Activated CD4-positive, alpha-beta T cell treated with anti-CD3 and anti-CD28 coated beads, Interleukin-2, amount 50 U/mL, for 24 hours (primary cell): ENCODE measurements around the gene ECSCR.
"Not testable (repeated sequence)": the region's sequence is repeated elsewhere in the genome, so short reads cannot be mapped to it uniquely, and the experiment has no call there.

Experiments
- DNase-seq, 2 donors: peaks; one replicate each; pipeline ENCODE4 v3.0.0-alpha.2; 2020; ENCODE audit warnings: low read depth in 1 of 2, low spot score in 1 of 2

Gene ECSCR

DNA sequence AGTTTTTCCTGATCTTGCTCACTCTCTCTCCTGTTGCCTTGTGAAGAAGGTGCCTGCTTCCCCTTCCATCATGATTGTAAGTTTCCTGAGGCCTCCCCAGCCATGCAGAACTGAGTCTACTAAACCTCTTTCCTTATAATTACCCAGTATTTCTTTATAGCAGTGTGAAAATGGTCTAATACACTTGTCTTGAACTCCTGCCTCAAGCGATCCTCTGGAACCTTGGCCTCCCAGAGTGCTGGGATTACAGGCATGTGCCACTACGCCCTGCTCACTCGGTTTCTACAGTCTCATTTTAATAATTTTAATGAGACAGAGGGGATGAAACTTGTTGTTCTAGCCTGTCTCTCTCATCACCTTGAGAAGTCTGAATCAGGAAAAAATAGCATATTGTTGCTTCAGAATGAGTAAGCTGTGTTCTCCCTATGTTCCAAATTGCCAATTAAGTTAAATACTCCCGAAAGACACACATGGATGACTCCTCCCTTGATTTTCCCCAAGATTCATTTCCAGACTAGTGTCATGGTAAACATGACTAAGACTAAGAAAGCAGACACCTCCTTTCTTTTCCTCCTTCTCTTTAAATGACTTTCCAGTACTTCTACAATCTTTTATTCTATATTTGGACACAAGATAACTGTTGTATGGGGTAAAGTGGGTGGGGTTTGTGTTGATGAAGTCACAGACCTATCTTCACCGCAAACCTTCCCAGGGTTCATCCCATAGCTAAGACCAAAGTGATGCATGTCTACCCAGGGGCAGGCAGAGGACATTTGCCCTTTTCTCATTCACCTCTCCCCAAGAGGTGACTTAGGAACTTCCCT lies 15.4 kb downstream of the ECSCR start:
- DNase-seq = peak in 1 of 2 donors; percentile 48

DNA sequence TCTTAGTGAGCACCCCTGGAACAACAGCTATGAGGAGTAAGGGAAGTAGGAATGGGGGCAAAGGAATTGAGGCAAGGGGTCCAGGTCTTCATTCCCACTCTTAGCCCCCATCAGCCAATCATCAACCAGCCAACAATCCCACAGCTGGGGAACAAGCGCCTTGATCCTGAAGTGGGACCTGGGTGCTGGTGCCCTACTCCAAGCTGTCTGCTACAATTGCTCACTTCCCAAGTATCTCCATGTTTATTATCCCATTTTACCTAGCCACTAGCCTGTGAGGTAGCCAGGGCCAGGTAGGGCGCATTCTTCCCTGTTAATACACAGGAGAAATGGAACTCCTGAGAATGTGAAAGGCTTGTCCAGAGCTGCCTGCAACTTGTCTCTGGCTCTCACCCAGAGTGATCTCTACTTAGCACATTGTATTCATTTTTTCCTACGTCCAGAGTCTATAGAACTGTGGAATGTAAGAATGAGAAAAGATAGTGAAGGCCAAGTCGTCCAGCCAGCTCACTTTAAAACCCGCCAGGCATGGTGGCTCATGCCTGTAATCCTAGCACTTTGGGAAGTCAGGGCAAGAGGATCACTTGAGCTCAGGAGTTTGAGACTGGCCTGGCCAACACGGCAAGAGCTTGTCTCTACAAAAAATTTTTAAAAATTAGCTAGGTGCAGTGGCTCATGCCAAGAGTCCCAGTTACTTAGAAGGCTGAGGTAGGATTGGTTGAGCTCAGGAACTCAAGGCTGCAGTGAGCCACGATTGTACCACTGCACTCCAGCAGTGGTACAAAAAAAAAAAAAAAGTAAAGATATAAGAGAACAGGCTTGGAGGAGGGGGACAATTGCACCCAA lies 17.0 kb downstream of the ECSCR start:
- no peak for DNase-seq

DNA sequence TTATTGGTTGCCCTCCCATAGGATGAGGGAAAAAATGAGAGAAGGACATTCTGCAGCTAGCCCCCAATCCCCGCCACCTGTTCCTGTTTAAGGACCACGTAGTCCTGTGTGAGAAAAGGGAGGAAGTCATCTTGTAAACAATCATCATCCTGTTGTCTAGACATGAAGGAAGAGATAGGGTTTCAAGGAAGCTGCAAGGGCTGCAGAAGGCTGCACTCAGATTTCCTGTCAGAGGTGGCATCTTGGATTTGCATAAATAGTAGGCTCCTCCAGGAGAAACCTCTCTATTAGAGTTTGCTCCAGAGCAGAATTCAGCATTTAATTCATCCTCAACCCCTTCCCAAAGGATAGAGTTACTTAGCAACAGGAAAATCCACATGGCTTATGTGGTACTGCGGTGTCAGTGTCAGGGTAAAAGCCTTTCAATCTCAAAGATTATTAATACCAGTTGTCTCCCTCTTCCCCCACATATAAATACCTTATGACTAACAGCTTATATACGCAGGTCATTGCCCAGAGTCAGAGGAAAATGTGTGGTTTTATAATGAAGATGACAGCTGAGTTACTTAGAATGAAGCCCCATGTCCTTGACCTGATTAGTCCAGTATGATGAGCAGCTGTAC lies 18.6 kb downstream of the ECSCR start:
- no peak for DNase-seq

DNA sequence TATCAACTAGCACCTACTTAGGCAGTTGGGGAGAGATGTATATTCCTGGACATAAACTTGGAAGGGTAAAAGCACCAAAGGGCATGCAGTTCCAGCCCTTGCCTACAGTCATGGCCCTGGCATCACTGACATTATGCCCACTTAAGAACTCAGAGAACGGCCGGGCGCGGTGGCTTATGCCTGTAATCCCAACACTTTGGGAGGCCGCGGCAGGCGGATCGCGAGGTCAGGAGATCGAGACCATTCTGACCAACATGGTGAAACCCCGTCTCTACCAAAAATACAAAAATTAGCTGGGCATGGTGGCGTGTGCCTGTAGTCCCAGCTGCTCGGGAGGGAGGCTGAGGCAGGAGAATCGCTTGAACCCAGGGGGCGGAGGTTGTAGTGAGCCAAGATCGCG lies 22.1 kb downstream of the ECSCR start:
- not testable (repeated sequence) for DNase-seq

DNA sequence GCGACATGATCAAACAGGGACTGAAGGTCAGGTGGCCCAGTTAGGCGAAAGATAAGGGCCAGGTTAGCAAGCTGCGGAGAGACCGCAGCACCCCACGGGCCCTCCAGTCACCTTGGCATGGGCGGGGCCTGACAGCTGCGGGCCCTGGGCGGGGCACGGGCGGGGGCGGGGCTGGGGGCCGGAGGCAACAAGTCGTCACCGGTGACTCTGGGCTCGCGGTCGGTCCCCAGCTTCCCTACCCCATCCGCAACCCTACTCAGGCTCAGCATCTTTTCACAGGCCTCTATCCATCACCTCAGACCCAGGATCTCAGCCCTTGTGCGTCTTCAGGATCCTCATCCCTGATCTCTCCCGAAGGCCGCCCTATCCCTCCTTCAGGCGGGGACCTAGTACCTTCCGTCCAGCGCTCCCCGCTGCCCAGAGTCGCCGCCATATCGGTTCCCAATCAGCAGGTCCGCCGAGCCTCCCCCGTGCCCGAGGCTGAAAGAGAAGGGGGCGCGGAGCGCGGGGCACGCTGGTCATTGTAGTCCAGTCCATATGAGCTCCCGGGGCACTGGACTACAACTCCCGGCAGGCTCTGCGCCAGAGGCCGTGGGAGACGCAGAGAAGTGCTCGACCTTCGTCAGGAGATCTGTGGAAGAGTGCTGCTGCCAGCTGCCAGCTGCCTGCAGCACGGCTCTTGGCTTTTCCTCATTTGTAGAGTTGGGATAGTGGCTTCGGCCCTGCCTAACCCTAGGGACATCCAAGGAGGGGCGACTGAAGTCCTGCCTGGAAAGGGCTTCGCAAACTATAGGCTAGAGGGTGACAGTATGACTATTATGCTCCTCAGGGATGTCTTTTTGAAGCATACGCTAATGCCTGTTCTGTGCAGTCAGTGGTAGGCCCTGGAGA lies 23.3 kb downstream of the ECSCR start, which contains the start of gene DNAJC18:
DNAJC18 (minus strand) TSS at position 513 of the 891 bp plus-strand sequence; CDS start at position 433, 80 bp downstream.
- peak; percentile 68 to 85 for DNase-seq

DNA sequence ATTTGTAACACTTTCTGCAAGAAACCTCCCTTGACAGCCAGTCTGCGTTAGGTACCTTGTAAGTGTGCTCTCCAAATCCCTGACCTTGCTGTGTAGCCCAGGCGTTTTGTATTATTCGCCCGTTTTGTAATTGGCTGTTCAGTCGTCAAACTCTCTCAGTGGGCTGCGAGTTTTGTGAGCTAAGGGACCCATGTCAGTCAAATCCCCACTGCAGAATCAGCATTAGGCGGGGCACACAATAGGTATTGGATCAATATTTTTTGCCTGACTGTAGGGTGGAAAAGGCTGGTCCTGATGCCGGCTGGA lies 23.9 kb downstream of the ECSCR start:
- no peak for DNase-seq

DNA sequence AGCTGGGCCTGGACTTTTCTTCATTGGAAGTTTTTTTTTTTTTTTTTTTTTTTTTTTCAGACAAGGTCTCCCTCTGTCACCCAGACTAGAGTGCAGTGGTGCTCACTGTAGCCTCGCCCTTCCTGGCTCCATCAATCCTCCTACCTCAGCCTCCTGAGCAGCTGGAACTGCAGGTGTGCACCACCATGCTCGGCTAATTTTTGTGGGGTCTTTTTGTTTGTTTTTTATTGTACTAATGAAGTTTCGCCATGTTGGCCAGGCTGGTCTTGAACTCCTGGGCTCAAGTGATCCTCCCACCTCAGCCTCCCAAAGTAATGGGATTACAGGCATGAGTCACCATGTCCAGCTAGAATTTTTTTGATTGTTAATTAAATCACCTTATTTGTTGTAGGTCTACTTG lies 26.9 kb downstream of the ECSCR start:
- no peak for DNase-seq

DNA sequence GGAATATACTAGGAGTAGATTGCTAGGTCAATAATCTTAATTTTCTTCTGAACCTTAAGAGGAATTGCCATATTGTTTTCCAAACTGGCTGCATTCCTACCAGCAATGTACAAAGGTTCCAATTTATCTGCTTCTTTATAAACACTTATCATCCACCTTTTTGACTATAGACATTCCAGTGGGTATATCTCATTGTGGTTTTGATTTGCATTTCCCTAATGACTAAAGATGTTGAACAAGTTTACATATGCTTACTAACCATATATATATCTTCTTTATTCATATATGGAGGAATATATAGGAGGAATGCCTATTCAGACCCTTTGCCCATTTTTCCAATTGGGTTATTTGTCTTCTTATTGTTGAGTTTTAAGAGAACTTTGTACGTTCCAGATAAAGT lies 30.8 kb downstream of the ECSCR start:
- DNase-seq = no peak

DNA sequence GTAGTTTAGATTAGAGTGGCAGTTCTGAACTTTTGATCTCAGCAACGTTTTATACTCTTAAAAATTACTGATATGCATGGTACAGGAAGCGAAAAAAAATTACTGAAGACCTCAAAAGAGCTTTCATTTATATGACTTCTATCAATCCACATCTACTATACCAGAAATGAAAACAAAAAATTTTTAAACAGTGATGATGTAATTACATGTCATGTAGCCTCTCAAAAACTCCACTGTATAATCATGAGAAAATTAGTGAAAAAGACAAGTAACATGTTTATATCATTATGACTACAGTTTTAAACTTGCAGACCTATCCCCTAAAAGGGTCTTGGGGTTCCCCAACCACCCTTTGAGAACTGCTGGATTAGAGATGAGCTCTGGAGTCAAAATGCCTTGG lies 32.5 kb downstream of the ECSCR start:
- no peak for DNase-seq

DNA sequence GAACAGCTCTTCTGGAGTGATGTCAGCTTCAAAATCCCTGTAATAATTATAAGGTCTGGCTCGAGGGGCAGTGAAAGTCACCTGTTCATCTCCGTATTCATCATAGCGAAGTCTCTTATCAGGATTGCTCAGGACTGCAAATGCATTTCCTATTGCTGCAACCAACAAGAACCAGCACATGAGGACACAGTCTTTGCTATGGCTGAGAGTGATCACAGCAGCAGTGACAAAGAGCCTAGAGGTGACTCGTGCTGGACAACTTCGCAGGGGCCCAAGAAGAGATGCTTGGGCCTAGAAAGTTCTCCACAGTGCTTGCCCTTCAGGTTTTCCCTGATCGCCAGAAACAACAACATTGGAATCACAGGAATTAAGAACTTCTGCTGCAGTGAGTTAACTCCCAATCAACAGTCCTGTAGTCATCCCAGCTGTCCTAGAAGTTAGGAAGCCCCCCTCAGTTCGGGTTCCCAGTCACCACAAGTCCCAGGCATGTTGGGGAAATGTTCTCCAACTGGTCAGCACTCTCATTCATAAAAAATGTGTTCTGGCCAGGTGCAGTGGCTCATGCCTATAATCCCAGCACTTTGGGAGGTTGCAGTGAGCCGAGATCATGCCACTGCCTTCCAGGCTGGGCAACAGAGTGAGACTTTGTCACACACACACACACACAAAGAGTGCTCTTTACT lies 36.2 kb downstream of the ECSCR start:
- no peak for DNase-seq

DNA sequence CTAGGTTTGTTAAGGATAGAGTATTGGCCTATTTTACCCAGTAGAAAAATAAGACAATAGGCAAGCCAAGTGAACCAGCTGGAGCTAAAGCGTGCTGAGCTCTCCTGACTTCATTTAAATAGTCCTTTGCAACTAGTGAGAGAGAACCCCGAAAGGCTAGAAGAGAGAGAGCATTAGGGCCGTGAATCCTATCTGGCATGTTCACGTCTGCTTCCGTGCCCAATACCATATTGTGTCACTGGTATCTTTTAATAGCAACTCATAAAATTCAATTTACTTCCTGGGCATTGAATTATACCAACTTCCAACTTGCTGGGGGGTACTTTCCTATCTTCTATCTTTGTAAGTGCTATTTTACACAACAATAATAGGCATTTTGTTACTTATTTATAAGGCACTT lies 37.0 kb downstream of the ECSCR start:
- no peak for DNase-seq

DNA sequence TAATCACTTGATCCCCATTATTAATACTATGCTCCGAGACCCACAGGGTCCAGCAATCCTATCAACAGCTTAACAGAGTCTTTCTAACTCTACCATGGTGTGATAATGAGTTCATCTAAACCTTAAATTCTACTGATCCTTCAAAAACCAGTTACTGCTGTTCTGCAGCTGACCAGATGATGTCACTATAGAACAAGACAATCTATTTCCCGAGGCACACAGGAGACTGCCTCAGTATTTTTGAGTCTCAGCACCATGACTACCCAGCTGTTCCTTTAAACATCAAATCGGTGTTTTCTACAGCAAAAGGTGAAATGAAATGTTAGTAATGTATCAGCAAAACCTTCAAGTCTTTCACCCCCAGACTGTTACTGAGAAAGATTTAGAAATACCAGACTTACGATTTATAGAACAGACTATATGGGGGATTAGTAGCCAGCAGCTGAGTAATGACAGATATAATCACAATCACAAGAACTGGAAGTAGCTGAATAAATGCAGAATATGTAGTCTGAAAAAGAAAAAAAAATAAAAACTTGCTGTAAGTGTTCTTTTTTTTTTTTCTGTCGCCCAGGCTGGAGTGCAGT lies 40.1 kb downstream of the ECSCR start:
- peak in 1 of 2 donors; percentile 60 for DNase-seq

DNA sequence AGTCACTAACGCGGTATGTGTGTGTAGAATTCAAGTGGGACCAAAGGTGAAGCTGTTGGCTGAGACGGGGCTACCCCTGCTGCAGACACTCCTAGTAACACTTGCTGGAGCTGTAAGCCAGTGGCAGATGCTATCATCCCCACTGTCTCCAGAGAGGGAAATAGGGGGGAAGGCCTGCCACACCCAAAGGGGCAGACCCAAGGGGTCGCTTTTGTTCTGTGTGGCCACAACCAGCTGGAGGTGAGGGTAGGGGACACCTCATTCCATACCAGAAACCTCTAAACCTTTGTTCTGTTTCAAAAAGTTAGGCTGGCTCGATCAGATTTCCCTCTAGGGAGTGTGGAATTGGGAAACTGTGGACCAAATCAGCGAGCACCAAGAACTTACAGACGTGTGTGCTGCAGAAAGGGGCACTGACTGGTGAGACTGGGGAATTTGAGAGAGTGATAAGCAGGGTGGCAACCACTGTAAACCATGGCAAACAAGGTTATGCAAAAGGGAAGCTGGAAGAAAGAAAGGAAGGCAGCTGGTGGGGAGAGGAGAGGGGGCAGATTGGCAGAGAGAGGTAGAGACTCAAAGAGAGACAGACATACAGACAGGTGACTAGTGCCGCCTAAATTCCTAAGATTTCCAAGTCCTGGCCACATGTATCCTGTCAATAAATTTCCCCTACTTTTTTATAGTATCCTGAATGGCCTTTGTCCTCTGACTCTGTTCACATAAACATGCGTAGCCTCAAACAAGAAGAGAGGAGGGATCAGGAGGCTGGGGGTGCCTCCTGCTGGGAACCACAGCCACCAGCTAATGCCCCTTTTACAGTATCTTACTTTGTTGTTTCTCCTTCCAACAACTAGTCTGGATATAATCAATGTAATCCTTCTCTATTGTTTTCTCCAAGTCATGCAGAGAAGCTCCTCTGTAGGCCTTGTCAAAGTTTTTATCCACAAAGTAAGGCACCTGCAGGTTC lies 43.0 kb downstream of the ECSCR start:
- DNase-seq = no peak

DNA sequence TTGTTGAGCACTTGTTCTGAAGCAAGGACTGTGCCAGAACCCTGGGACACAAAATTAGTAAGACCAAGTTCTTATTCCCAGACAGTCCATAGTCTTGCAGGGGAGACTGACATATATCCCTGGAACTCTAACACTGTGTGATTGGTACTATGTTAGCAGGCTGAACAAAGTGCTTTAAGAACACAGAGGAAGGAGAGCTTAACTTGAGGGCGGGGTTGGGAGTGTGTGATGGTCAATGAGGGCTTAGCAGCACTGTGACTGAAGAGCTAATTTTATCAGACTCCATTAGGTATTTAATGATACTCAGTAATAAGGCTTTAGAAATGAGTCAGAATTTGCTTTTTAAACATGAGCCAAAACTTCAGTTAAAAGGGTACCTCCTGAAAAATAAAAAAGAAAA lies 43.8 kb downstream of the ECSCR start:
- no peak for DNase-seq

DNA sequence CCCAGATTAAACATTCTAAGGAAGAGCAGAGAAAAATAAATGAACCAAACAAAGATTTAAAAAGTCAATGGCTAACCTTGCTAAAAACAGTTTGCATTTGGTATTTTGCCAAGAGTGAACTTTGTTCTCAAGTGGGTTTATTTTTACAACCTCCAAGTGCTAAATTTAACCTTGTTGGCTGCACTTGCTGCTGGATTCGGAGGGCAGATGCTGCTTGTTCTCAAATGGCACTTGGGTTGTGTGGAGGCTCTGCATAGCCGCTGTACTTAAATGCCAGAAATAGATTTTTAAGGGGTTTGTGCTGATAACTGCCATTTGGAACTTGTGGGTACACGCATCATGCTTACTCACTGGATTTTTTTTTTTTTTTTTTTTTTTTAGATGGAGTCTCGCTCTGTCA lies 45.3 kb downstream of the ECSCR start:
- DNase-seq = no peak

DNA sequence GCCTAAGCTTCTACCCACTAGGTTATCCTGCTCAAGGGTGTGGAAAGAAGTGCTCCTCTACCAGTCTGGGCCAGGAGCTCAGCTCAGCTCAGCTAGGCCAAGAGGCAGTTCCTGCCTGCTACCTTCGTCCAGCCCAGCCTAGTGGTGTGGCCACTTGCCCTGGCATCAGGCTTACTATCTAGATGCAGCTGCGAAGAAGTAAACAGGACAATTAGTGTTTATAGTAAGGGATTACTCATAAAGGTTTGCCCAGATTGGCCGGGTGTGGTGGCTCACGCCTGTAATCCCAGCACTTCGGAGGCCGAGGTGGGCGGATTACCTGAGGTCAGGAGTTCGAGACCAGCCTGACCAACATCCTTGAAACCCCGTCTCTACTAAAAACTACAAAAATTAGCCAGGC lies 45.9 kb downstream of the ECSCR start:
- no peak for DNase-seq

DNA sequence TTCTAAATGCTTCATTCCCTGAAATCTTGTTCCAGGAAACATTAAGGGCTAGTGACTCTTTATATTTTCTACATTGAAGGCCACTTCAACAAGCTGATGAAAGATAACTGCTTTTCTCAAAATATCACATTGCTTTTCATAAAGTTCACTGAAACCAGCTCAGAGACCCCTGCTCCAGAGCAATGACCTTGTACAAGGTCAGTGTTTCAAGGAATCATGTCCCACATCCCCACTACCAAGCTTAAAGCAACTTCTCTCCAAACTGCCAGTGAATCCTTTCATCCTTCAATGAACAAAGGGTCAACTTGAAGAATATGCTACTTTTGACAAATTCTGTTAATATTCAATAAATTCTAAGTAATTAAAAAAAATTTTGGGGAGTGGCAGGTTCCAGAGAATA lies 46.7 kb downstream of the ECSCR start:
- DNase-seq = no peak

DNA sequence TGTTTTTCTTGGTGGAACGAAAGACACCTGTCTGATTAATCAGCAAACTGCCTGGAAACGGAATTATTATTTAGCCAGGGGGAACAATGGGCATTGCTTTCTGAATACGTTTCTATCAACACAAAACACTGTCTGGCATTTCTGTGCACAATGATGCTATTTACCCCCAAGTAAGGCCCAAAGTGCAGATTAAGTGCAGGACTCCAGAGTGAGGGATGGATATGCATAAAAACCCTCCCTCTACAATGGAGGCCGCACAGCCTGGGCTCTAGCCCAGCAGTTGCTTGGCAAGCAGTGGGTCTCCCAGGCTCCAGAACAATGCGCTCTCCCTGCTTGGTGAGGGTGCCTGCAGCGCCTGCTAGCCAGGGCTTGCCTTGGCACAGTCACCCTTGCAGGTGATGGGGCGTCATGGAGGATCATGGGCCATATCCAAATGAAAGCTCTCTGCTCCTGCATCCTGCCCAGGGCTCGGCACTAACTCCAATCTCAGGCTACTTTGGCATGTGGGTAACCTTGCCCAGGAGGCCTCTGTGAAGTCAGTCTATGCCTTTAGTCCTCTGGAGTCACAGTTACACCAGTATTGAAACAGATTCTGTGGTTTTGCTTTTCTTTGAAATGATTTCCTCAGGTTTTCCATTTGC lies 47.2 kb downstream of the ECSCR start:
- no peak for DNase-seq
